ENCODE results near the gene SIK3.

The SIK3 gene

GRCh38 chr11:117044287-117045035 is 53.8 kb downstream of the SIK3 start:
- no peak for TF ChIP-seq CTCF (IDR thresholded peaks at IDR 0.05)
- no peak overlapping the region for H3K4me3 ChIP-seq (ENCODE audit: low read depth in 1 of 2, low read length in 1 of 2)
- no peak overlapping the region for H3K27ac ChIP-seq
- peaks cover 16 to 33% of the 10 kb centered on the region in 2 experiments for H3K4me1 ChIP-seq (ENCODE audit: control insufficient read depth in 1 of 2, insufficient read depth in 1 of 2, low read depth in 1 of 2, low read length in 1 of 2)
- H3K36me3 ChIP-seq = no peaks in the 10 kb centered on the region
- H3K9me3 ChIP-seq = no peaks in the 10 kb centered on the region
- no peaks in the 10 kb centered on the region for H3K27me3 ChIP-seq

GRCh38 chr11:117042689-117043088 is 55.5 kb downstream of the SIK3 start:
- no peaks in the 10 kb centered on the region for H3K27me3 ChIP-seq
- no peak overlapping the region for H3K27ac ChIP-seq
- H3K9me3 ChIP-seq = no peaks in the 10 kb centered on the region
- H3K36me3 ChIP-seq = no peaks in the 10 kb centered on the region
- peaks cover 16 to 29% of the 10 kb centered on the region in 2 experiments for H3K4me1 ChIP-seq (ENCODE audit: control insufficient read depth in 1 of 2, insufficient read depth in 1 of 2, low read depth in 1 of 2, low read length in 1 of 2)
- H3K4me3 ChIP-seq (ENCODE audit: low read depth in 1 of 2, low read length in 1 of 2) = no peak overlapping the region
- no peak for TF ChIP-seq CTCF (IDR thresholded peaks at IDR 0.05)

- H3K4me1 ChIP-seq (ENCODE audit: control insufficient read depth in 1 of 2, insufficient read depth in 1 of 2, low read depth in 1 of 2, low read length in 1 of 2) = peaks cover 0 to 1% of the 10 kb centered on the region in 2 experiments
- no peak overlapping the region for H3K4me3 ChIP-seq (ENCODE audit: low read depth in 1 of 2, low read length in 1 of 2)
- peak overlapping the region; percentile 7 for H3K27ac ChIP-seq
Observed at GRCh38 chr11:117039900-117040299, 58.3 kb downstream of the SIK3 start.

GRCh38 chr11:117039270-117039669 is 59.0 kb downstream of the SIK3 start:
- H3K4me1 ChIP-seq (ENCODE audit: control insufficient read depth in 1 of 2, insufficient read depth in 1 of 2, low read depth in 1 of 2, low read length in 1 of 2) = no peaks in the 10 kb centered on the region

More at GRCh38 chr11:117039900-117040299, 58.3 kb downstream of the SIK3 start:
- H3K27me3 ChIP-seq = no peaks in the 10 kb centered on the region
- H3K36me3 ChIP-seq = no peaks in the 10 kb centered on the region
- H3K9me3 ChIP-seq = no peaks in the 10 kb centered on the region
- TF ChIP-seq CTCF (IDR thresholded peaks at IDR 0.05) = no peak

GRCh38 chr11:117037975-117038350 is 60.3 kb downstream of the SIK3 start:
- no peak for TF ChIP-seq CTCF (IDR thresholded peaks at IDR 0.05)
- Histone ChIP-seq H3K36me3 (no peaks in the 10 kb centered on the region), H3K4me1 (ENCODE audit: control insufficient read depth in 1 of 2, insufficient read depth in 1 of 2, low read depth in 1 of 2, low read length in 1 of 2) (no peaks in the 10 kb centered on the region), H3K27ac (peak overlapping the region; percentile 39), H3K9me3 (no peaks in the 10 kb centered on the region), H3K4me3 (ENCODE audit: low read depth in 1 of 2, low read length in 1 of 2) (no peak overlapping the region), H3K27me3 (no peaks in the 10 kb centered on the region)

More at GRCh38 chr11:117039270-117039669, 59.0 kb downstream of the SIK3 start:
- no peak for TF ChIP-seq CTCF (IDR thresholded peaks at IDR 0.05)
- H3K9me3 ChIP-seq = no peaks in the 10 kb centered on the region
- no peaks in the 10 kb centered on the region for H3K36me3 ChIP-seq
- no peak overlapping the region for H3K4me3 ChIP-seq (ENCODE audit: low read depth in 1 of 2, low read length in 1 of 2)
- H3K27me3 ChIP-seq = no peaks in the 10 kb centered on the region
- no peak overlapping the region for H3K27ac ChIP-seq
